AG04450 (cell line): ENCODE results near the gene DMRT2. TPM values are rescaled to one million over a fixed set of nuclear protein-coding genes. Genes with fewer than 3 reads are reported as not detected.

Experiments
- CTCF ChIA-PET: fragments of 300-600, 350-600 bp; formaldehyde crosslinking; extraction: SDS; loops from one replicate; lab custom pipeline; 2022; ENCODE audit warnings: antibody characterized with exemption, inconsistent platforms; lab: Charles Lee
- POLR2A ChIA-PET: fragments of 350-600 bp; formaldehyde crosslinking; extraction: SDS; loops from one replicate; lab custom pipeline; 2021; ENCODE audit warnings: antibody characterized with exemption, inconsistent platforms; lab: Yijun Ruan, JAX
- DNase-seq: peaks from one replicate; pipeline ENCODE4 v3.0.0-alpha.2; 2011; ENCODE audit warnings: low read depth, low spot score
- H3K27ac ChIP-seq: one replicate; pipeline ENCODE4 v1.5.1; 2012; ENCODE audit warnings: low read depth, low read length, control low read depth
- H3K27me3 ChIP-seq: one replicate; pipeline ENCODE4 v1.6.0; 2012; ENCODE audit warnings: low read length; ENCODE audit not compliant: control insufficient read depth, insufficient read depth
- H3K4me3 ChIP-seq: 2 replicates; pipeline ENCODE4 v1.5.1; 2011; ENCODE audit warnings: mild to moderate bottlenecking, low read depth, low read length, control low read depth
- H3K9me3 ChIP-seq: 2 replicates; pipeline ENCODE4 v1.5.1; 2012; ENCODE audit warnings: low read length; ENCODE audit not compliant: control insufficient read depth, insufficient read depth
- CTCF ChIP-seq: IDR thresholded peaks from 2 replicates; pipeline ENCODE4 v1.5.1; 2011; ENCODE audit warnings: low read depth, low read length, control low read depth, inconsistent platforms
- polyA minus RNA-seq: library from RNA; depleted of rRNA, polyadenylated mRNA; stranded (reverse); fragments of >200 nt; gene quantifications from 2 replicates; pipeline ENCODE4 v1.2.3, GENCODE V29; 2011; rRNA and poly(A)+ RNA removed
- polyA plus RNA-seq: library from polyadenylated mRNA; depleted of rRNA; stranded (reverse); fragments of >200 nt; gene quantifications from 2 replicates; pipeline ENCODE4 v1.2.3, GENCODE V29; 2011; rRNA removed

Gene DMRT2
- polyA plus RNA-seq (not detected in 2 replicates), polyA minus RNA-seq (not detected in 2 replicates)

GRCh38 chr9:1050125-1050895 lies at the start of gene DMRT2:
Gene DMRT2, plus strand, starts transcription at chr9:1050357. Its CDS starts 1,257 bp downstream, at chr9:1051614.
- POLR2A ChIA-PET: no interaction called here
- CTCF ChIA-PET: no interaction called here
- Histone ChIP-seq H3K4me3 (no peak within 1 kb of the TSS), H3K27ac (no peak within 1 kb of the TSS), H3K9me3 (peaks cover 18% of the 10 kb centered on the region), H3K27me3 (peaks cover 82% of the 10 kb centered on the region)
- TF ChIP-seq CTCF: no peak
- no peak for DNase-seq

GRCh38 chr9:1001838-1002237 lies 48.3 kb upstream of the DMRT2 start:
- no peak for DNase-seq
- no peak for TF ChIP-seq CTCF
- no peak overlapping the region for H3K27ac ChIP-seq
- no peak overlapping the region for H3K4me3 ChIP-seq
- ChIA-PET CTCF (interaction anchor here (0.6 to 1.2 kb wide), 3 partner anchors 50 to 759 kb away, joined by 3 to 4 read pairs (median 3); no protein-coding TSS in a partner anchor), POLR2A (no interaction called here)
- peaks cover 13% of the 10 kb centered on the region for H3K9me3 ChIP-seq
- H3K27me3 ChIP-seq: no peaks in the 10 kb centered on the region

GRCh38 chr9:1002678-1003077 lies 47.5 kb upstream of the DMRT2 start:
- POLR2A ChIA-PET: no interaction called here
- CTCF ChIA-PET: interaction anchor here (0.6 to 3.7 kb wide), 4 partner anchors 108 to 453 kb away, joined by 4 to 21 read pairs (median 6); no protein-coding TSS in a partner anchor
- Histone ChIP-seq H3K4me3 (no peak overlapping the region), H3K9me3 (peaks cover 13% of the 10 kb centered on the region), H3K27ac (no peak overlapping the region), H3K27me3 (no peaks in the 10 kb centered on the region)
- TF ChIP-seq CTCF: no peak
- DNase-seq: no peak

GRCh38 chr9:1005043-1005667 lies 45.0 kb upstream of the DMRT2 start:
- POLR2A ChIA-PET: no interaction called here
- CTCF ChIA-PET: interaction anchor here (0.6 to 3.7 kb wide), 23 partner anchors 8 to 671 kb away, joined by 3 to 21 read pairs (median 3); no protein-coding TSS in a partner anchor
- DNase-seq: peak; percentile 6

More at GRCh38 chr9:1005043-1005667, 45.0 kb upstream of the DMRT2 start:
- no peak overlapping the region for H3K27ac ChIP-seq
- H3K4me3 ChIP-seq: no peak overlapping the region
- peak; percentile 65 for TF ChIP-seq CTCF
- no peaks in the 10 kb centered on the region for H3K27me3 ChIP-seq
- no peaks in the 10 kb centered on the region for H3K9me3 ChIP-seq
